IPS DF 4.7 (cell line): ENCODE measurements around the gene CKS1B.
"Not testable (repeated sequence)": the region's sequence is repeated elsewhere in the genome, so short reads cannot be mapped to it uniquely, and the experiment has no call there.

Experiments used
- DNase-seq: peaks from one replicate; pipeline ENCODE4 v3.0.0-alpha.2; 2013; ENCODE audit warnings: low spot score; ENCODE audit errors: extremely low read depth

The CKS1B gene

DNA sequence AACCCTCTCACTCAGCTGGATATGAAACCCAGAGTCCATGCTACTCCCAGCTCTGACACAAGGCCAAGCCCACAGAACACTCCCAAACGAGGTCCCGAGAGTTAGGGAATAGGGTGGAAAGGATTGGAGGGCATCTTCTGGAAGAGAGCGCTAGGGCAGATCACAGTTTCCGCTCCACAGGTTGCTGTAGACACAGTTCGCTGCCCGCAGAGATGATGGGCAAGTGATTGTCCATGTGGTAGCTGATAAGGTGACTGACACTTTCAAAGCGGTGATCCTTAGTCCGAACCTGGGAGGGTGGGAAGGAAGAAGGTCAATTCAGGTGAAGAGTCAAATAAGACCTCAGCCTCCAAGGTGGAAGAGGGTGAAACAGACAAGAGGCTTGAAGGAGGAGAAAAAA, 10.8 kb upstream of the CKS1B start:
- no peak for DNase-seq

DNA sequence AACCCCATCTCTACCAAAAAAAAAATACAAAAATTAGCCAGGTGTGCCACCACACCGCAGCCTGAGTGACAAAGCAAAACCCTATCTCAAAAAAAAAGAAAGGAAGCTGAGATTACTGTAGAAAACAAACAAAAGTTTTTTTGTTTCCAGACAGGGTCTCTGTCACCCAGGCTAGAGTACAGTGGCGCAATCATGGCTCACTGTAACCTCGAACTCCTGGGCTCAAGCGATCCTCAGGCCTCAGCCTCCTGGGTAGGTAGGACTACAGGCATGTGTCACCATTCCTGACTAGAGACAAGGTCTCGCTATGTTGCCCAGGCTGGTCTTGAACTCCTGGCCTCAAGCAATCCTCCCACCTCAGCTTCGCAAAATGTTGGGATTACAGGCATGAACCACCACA, 10.1 kb upstream of the CKS1B start:
- no peak for DNase-seq

DNA sequence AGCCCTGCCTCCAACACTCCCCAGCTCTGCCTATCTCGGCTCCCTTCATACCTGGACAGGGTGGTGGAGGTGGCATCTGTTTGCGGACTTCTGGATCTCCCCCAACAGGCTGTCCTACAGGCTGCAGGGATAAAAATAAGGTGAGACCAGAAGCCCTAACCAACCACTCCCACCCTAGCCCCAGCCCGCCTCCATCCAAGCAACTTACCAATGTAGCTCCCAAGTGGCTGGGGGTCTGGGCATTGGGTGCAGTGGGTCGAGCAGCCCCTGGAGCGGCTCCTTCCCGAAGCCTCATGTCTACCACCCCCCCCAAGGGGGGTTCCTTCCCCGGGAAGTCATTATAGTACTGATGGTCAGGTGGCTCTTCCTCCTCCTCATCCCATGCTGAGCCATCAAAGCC, 8.4 kb upstream of the CKS1B start:
- no peak for DNase-seq

DNA sequence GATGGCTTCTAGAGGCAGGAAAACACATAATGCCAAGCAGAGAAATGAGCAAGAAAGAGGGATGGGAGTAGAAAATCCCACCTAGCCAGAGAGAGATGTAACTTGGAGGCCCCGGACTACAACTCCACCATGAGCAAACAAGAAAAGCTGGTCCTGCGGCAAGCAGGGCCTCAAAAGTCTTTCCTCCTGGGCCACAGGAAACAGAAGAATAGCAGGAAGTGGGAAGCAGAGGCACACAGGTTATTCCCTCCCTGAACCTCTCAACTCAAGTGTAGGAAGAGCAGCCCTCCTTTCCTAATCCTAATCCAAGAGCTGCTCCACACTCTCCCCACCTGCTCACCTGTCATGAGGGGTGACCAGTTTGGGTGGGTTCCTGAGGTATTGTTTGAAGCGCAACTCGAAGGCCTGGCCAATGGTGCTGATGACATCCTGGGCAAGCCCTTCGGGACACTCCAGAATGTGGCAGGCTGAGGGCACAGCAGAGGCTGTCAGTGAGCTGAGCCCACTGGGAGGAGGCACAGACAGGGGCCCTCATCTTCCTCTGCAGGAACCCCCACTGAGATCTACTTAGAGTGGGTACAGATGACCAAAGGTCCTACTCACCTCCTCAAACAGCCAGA, 7.0 kb upstream of the CKS1B start:
- no peak for DNase-seq

DNA sequence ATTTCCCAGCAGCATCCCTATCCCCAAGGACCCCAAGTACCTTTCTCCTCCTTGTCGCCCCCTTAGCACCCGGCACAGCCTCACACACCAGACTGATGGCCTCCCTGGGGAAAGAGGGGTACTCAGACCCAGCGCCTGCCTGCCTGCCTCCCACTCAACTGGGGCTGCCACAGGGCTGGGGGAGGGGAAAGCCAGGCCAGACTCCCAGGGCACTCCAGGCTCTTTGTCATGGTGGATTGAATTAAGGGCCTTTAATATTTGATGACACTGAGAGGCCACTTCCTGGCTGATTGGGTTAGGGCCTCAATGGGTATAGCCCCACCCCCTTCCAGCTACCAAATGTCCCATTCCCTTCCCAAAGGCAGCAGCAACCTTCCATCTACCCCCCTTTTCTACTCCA, 5.8 kb upstream of the CKS1B start:
- no peak for DNase-seq

DNA sequence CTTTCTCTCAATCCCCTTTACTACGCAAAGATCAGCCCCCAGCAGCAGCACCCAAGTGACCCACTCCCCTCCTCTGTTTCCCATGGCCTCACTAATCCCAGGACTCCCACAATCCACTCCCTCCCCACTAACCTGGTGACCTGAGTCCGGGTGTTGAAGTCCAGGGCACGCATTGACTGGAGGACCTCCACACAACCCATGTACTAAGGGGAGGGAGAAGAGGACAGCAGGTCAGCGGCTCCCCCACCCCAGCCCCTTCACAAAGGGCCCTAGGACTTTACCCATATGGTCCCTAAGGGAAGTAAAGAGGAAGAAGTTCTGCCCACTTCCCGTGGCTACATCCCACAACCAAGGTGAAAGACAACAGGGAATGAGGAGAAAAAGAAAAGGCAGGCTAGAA, 5.2 kb upstream of the CKS1B start:
- DNase-seq: no peak

DNA sequence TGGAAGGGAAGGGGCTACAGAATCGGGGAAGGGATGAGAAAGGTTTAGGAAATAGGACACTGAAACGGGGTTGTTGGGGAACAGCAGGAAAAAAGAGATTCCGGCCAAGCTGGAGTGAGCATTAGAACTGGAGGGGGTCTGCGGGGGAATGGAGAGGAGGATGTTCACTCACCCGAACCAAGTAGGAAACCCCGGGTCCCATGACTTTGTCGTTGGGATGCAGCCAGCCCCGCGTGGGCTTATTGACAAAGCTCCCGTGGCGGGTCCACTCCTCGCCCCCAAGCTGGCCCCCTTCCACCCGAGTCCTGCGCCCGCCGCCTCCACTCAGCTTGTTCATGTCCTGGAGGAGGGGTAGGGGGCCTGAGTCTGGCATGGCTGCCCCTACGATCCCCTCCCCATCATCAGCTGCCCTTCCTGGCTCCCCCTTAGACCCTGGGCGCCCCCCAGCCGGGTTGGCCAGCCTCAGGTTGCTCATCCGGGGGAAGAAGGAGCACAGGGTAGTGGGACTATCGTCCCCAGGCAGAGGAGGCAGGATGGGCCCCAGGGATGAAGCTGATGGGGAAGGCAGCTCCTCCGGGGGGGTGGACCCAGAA, 4.5 kb upstream of the CKS1B start:
- DNase-seq: no peak

DNA sequence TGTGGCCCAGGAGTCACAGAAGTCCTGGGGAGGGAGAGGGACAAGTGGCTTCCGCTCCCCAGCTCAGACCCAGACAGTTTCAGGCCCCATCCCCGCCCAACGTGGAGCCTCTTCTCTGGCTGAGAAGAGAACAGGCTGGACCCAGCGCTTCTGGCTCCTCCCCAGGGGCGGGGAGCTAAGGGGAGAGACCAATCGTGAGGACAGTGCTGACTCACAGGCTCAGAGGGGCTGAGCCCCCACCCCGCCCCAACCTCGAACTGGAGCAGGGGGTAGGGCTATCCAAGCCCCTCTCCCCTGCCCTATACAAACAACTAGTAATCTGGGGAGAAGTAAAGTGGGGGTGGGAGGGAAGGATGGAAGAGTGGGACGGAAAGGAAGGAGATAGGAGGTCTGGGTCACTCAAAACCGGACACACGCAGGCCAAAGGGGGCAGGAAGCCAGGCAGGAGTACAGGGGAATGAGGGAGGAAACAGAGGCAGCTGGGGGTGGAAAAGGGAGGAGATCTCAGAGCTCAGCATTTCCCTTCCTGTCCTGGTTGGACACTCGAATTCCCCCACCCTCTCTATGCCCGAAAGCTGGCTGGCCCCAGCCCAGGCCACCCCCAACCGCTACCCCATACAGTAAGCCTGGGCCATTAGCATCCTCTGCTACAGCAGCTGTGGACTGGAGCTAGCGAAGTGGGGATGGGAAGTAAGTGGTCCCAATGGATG, 3.7 kb upstream of the CKS1B start, which contains the start of gene SHC1:
Gene SHC1 (minus strand): TSS at position 117 of the 710 bp plus-strand sequence. CDS start 221 bp downstream, outside the sequence.
- DNase-seq: no peak

DNA sequence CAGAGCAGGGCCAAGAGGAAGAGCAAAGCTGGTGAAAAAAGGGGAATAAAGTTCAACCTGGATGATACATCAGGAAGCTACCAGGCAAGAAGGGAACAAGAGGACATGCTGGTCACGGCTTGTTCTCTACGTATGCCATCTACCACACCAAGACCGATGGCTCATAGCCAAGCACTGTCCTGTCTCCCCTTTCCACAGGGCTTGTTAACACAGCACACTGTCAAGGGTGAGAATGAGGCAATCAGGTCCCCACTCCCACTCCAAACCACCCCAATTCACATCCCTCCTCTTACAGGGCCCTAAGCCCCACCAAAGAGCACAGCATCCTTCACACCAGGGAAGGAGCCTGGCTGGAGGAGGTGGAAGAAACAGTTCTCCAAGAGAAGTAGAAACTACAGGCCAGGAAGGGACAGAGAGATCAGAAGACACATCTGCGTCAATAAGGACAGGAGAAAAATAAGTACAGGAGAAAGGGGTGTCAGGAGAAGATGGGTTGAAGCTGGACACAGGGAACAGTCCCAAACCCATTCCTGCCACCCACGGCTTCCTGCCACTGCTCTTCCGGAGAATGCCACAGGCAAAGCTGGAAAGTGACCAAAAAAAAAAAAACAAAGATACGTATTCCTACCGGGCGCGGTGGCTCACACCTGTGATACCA, 3.0 kb upstream of the CKS1B start:
- no peak for DNase-seq

DNA sequence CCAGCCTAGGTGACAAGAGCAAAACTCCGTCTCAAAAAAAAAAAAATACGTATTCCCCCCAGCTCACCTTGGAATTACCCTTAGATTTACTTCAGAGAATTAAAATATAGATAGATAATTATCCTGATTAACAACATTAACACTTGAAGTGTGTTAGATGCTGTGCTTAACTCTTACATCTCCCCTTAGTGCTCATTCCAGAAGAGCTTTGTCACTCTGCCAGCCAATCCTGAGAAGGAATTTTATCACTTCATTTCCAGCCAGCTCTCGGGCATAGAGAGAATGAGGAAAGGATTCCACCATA, 2.3 kb upstream of the CKS1B start:
- no peak for DNase-seq

DNA sequence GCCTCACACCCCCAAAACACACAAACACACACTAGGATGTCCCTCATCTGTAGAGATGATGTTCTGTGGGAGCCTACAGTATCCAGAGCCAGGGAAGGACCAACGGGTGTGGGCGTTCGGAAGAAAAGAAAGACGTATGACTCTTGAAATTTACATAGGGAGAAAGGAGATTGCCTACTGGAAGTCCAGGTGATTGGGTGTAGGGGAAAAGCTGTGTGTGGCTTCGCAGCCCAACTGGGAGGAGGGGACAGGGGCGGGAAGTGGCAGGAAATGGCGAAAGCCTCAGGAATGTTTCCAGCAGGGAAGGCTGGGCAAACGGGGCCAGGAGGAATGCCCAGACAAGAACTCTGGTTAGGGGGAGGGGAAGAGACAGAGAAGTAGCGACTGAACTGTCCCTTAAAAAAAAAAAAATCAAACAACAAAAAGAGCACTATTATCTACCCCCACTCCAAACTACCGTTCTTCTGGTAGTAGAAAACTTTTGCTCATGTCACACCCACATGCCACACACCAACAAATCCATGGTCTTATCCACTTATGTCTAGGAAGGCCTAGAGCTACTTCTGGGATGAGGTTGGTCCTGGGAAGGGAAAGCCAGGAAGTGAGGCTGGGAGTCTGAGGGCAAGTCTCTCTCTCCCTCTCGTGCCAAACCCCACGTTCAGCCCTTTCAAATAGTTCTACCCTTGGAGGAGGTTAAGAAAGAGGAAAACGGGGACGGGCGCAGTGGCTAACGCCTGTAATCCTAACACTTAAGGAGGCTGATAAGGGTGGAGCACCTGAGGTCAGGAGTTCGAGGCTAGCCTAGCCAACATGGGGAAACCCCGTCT, 1.8 kb upstream of the CKS1B start:
- DNase-seq: peak; percentile 96

DNA sequence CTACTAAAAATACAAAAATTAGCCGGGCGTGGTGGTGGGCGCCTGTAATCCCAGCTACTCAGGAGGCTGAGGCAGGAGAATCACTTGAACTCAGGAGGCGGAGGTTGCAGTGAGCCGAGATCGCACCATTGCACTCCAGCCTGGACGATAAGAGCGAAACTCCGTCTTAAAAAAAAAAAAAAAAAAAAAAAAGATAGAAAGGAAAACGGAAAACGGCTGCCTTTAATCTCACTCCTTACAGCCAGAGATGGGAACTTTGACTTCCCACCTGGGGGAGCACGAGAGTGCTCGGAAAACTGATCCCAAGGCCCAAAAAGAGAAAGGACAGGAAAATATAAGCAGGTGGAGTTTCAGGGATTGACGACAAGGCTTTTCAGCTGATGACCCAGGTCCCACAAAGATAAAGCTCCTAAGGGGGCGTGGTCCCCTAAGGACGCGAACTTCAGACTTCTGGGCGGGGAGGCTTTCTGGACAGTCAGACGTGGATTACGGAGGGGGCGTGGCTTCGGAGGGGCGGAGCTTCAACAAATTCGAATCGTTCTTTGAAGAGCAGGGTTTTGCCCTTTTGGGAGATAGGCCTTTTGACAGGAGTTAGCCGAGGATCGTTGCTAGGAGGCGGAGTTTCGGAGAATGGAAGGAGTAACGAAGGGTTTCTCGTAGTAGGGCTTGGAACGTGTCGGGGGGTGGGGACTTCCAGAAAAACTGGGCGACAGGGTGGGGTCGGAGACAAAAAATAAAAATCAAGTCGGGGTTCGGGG, 958 bp upstream of the CKS1B start:
- peak; percentile 92 for DNase-seq

DNA sequence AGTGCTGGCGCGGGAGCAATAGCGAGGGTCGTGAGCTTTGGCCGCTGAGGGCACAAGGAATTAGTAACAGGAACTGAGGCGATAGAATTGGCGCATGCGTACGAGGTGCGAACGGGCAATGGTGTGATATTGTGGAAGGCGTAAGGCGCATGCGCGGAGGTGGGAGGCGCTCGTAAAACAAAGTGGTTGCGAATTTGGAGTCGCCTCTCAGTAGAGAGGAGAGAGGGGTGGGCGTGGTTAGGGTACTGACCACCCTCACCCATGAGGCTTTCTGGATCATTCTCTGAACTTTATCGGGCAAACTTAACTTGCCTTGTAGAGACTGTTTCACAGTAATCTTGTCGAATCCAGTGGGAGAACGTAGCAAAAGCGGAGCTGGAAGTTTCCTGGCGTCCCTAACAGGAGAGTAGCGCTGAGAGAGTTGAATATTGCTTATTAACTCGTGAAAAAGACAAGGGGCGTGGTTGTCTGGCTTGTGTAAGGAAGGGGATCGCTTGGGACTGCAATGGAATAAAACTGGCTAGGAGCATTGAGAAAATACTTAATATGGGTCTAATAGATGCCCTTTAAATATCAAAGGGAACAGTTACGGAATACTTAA, 427 bp downstream of the CKS1B start:
- peak; percentile 95 for DNase-seq

DNA sequence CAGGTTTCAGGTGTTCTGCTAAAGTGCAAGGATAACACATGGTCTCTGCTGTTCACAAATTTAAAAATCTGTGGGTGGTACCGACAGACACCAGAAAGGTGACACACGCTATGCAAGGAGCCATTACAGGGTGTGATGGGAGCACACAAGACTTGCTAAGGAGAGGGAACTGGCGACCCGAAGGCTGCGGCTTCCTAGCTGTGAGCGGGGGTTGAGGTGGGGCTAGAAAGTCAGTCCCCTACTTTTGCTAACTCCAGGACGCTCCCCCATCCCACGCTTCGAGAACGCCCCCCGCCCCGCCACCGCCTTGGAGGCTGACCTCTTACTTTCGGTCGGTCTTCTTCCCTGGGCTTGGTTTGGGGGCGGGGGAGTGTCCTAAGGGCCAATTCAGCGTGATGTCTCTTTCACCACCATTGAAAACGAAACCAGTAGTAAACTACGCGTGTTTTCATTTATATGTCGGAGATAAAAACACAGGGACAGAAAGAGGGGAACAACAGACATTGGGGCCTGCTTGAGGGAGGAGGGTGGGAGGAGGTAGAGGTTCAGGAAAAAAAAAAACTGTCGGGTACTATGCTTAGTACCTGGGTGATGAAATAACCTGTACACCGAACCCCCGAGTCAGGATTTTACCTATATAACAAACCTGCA, 1.1 kb downstream of the CKS1B start:
- no peak for DNase-seq

DNA sequence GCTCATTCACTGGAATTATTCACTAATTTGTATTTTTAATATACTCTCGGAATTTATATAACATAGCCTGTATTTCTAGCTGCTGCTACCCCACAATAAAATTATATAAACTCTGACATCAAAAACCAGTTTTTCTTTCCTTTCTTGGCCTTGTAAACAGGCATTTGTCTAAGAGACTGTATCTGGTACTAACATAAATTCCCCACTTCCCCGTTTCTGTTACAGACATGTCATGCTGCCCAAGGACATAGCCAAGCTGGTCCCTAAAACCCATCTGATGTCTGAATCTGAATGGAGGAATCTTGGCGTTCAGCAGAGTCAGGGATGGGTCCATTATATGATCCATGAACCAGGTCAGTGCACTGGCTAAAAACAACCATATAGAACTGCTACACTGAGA, 3.3 kb downstream of the CKS1B start:
- not testable (repeated sequence) for DNase-seq

DNA sequence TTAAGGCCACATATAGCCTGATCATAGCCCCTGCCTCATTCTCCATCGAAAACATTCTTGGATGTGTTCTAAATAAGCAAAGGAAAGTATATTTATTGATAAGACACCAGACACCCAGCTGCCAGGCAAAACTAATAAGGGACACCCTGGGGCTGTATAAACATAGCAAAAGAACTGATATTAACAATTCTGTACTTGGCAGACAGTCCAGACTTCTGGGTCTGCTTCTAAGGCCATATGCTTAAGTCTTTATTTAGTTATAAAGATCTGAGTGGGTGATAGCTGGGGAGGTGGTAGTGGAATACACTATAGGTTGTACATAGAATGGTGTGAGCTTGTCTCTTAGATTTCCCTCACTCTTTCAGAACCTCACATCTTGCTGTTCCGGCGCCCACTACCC, 3.9 kb downstream of the CKS1B start:
- DNase-seq: no peak

DNA sequence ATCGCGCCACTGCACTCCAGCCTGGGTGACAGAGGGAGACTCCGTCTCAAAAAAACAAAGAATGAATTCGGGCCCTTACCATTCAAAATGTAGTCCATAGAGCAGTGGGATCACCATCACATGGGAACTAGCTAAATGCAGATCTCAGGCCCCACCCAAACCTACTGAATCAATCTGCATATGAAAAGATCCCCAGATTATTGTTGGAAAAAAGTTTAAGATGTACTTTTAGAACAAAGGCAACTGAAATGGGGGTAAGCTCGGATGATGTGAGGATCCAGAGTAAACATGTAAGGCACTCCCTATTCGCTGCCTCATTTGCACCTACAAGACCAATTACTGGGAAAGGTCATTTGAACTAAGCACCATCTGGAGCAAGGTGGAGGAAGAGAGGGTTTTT, 7.9 kb downstream of the CKS1B start:
- DNase-seq: no peak

DNA sequence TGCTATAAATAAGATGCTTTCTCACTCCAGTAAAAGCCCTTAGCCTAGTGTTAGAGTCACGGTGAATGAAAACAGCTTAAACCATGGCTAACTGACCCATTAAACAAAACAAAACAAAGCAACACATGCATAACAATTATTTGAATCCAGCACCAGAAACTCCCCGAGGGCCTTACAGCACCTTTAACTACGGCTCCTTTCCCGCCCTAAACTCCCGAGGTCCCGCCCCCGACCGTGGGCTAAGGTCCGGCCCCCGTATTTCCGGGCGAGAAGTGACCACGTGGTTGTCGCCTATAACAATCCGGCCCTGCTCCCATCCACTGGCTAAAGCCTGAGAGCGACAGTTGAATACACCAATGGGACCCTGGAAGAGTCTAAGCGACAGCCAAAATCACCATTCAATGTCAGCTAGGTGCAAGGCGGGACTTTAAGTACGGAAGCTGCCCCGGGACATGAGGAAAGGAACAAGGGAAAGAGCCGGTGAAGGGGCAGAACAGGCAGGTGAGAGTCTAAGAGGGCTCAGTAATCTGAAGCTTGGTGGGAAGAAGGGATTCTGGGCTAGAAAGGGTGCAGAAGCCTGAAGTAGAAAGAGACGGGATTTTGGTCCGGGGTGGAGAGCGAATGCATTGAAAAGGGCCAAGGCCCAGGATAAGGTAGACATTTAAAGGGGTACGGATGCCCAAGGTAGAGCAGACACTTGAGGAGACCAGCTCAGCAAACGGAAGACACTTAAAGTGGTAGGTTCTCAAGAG, 8.6 kb downstream of the CKS1B start, which contains the start of gene FLAD1:
Gene FLAD1 (plus strand): TSS at position 448 of the 752 bp plus-strand sequence. CDS start 351 bp downstream, outside the sequence.
- DNase-seq: peak; percentile 99
